Astrocyte (in vitro differentiated cells and primary cell): ENCODE results near the gene UGT1A9. TPM values are rescaled to one million over a fixed set of nuclear protein-coding genes. Genes with fewer than 3 reads are reported as not detected.

Experiments
- DNase-seq: peaks from one replicate; pipeline ENCODE4 v3.0.0-alpha.2; 2010; ENCODE audit warnings: low read depth
- FAIRE-seq: peaks from 2 replicates; lab custom pipeline; 2011; peaks lifted over from hg19 to GRCh38; lab: Jason Lieb, UNC
- H2AFZ ChIP-seq: 2 replicates; pipeline ENCODE4 v1.6.0; 2012; ENCODE audit warnings: low read depth, low read length, inconsistent platforms
- H3K27ac ChIP-seq: 2 replicates; pipeline ENCODE4 v1.5.1; 2011; ENCODE audit warnings: low read depth, low read length, inconsistent platforms
- H3K27me3 ChIP-seq: 2 replicates; pipeline ENCODE4 v1.6.0; 2011; ENCODE audit warnings: low read length, inconsistent platforms; ENCODE audit not compliant: insufficient read depth
- H3K36me3 ChIP-seq: 2 replicates; pipeline ENCODE4 v1.5.1; 2011; ENCODE audit warnings: low read length, inconsistent platforms; ENCODE audit not compliant: insufficient read depth
- H3K4me1 ChIP-seq: 2 replicates; pipeline ENCODE4 v1.5.1; 2011; ENCODE audit warnings: low read length, inconsistent platforms; ENCODE audit not compliant: insufficient read depth
- H3K4me2 ChIP-seq: 2 replicates; pipeline ENCODE4 v1.6.0; 2012; ENCODE audit warnings: low read length, inconsistent platforms
- H3K4me3 ChIP-seq: 2 replicates; pipeline ENCODE4 v1.5.1; 2011; ENCODE audit warnings: low read depth, mild to moderate bottlenecking, low read length, inconsistent platforms; ENCODE audit not compliant: insufficient read depth
- H3K79me2 ChIP-seq: 2 replicates; pipeline ENCODE4 v1.6.0; 2012; ENCODE audit warnings: mild to moderate bottlenecking, low read length, inconsistent platforms; ENCODE audit not compliant: insufficient read depth
- H3K9ac ChIP-seq: 2 replicates; pipeline ENCODE4 v1.6.0; 2012; ENCODE audit warnings: mild to moderate bottlenecking, low read length, inconsistent platforms
- H3K9me3 ChIP-seq: 2 replicates; pipeline ENCODE4 v1.5.1; 2012; ENCODE audit warnings: low read depth, mild to moderate bottlenecking, low read length, inconsistent platforms; ENCODE audit not compliant: insufficient read depth
- H4K20me1 ChIP-seq: 2 replicates; pipeline ENCODE4 v1.6.0; 2012; ENCODE audit warnings: low read length, inconsistent platforms; ENCODE audit not compliant: insufficient read depth
- H3K27ac Mint-ChIP-seq: one replicate; pipeline ENCODE4 v1.8.0; 2021; ENCODE audit warnings: mild to moderate bottlenecking, mixed read lengths; ENCODE audit not compliant: unreplicated experiment
- H3K27me3 Mint-ChIP-seq: one replicate; pipeline ENCODE4 v1.8.0; 2021; ENCODE audit warnings: low read depth, mixed read lengths; ENCODE audit not compliant: unreplicated experiment
- H3K36me3 Mint-ChIP-seq: one replicate; pipeline ENCODE4 v1.8.0; 2021; ENCODE audit warnings: low read depth, mixed read lengths; ENCODE audit not compliant: unreplicated experiment
- H3K4me1 Mint-ChIP-seq: one replicate; pipeline ENCODE4 v1.8.0; 2021; ENCODE audit warnings: low read depth, mixed read lengths; ENCODE audit not compliant: unreplicated experiment
- H3K4me3 Mint-ChIP-seq: one replicate; pipeline ENCODE4 v1.8.0; 2021; ENCODE audit warnings: mild to moderate bottlenecking, moderate library complexity, mixed read lengths; ENCODE audit not compliant: unreplicated experiment
- H3K9me3 Mint-ChIP-seq: one replicate; pipeline ENCODE4 v1.8.0; 2021; ENCODE audit warnings: mild to moderate bottlenecking, mixed read lengths; ENCODE audit not compliant: unreplicated experiment
- EZH2 ChIP-seq: IDR thresholded peaks from 2 replicates; pipeline ENCODE4 v1.6.1; 2012; ENCODE audit warnings: mild to moderate bottlenecking, low read length, inconsistent platforms; ENCODE audit not compliant: insufficient read depth
- total RNA-seq: library from RNA; stranded (reverse); gene quantifications from 2 replicates; pipeline ENCODE4 v1.2.1, GENCODE V29; 2021
- TF ChIP-seq, protein P1 (sequence below): IDR thresholded peaks from 2 replicates; pipeline ENCODE4 v1.5.1; 2011; ENCODE audit warnings: low read depth, mild to moderate bottlenecking, inconsistent platforms, low read length, moderate library complexity; ENCODE audit not compliant: insufficient read depth

UGT1A9 gene
- total RNA-seq, 1 donor from 2014 or later, result not detected

DNA sequence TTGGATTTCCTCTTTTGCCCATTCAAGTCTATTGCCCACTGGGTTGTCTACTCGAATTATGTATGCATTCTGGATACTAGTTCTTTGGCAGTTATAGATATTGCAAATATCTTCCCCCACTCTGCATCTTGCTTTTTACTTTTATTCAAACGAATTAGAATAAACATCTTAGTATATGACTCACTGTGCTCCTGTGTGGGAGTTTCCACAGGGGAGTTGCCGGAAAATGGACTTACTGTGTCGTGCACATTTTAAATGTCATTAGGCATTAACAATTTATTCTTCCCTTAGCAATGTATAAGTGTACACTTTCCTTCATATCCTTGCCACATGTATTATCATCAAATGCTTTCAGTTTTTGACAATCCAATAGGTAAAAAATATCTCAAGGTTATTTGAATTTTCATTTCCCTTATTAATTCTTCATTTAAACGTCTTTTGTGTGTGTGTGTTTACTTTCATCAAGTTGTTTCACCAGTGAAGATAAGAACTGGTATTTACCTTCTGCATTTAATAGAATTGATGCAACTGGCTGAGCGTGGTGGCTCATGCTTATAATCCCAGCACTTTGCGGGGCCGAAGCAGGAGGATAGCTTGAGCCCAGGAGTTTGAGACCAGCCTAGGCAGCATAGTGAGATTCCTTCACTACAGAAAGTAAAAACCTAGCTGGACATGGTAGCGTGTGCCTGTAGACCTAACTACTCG, 36.4 kb downstream of the UGT1A9 start:
- TF ChIP-seq, protein P1, sequence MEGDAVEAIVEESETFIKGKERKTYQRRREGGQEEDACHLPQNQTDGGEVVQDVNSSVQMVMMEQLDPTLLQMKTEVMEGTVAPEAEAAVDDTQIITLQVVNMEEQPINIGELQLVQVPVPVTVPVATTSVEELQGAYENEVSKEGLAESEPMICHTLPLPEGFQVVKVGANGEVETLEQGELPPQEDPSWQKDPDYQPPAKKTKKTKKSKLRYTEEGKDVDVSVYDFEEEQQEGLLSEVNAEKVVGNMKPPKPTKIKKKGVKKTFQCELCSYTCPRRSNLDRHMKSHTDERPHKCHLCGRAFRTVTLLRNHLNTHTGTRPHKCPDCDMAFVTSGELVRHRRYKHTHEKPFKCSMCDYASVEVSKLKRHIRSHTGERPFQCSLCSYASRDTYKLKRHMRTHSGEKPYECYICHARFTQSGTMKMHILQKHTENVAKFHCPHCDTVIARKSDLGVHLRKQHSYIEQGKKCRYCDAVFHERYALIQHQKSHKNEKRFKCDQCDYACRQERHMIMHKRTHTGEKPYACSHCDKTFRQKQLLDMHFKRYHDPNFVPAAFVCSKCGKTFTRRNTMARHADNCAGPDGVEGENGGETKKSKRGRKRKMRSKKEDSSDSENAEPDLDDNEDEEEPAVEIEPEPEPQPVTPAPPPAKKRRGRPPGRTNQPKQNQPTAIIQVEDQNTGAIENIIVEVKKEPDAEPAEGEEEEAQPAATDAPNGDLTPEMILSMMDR, result no peak
- TF ChIP-seq EZH2, result no peak
- peak overlapping the region; percentile 48 for H3K4me2 ChIP-seq
- FAIRE-seq, result peak; percentile 17

DNA sequence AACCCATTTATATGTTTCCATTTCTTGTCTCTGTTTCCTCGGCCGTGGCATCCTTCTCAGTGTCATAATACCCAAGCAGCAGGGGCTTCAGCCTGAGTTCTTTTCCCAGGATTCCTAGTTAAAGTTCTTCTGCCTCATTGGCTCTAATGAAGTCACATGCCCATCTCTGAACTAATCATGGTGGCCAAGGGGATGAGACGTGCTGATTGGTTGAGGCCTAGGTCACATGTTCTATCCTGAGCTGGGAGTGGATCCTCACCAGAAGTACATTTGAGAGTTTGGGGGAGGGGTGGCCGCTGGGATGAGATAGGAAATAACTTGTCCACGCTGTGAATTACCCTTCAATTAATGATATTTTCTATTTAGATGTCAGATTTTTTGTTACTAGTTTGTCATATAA, 37.2 kb downstream of the UGT1A9 start:
- peaks cover under 1% of the 10 kb centered on the region for H3K9me3 Mint-ChIP-seq
- DNase-seq, result no peak
- Histone ChIP-seq H3K27ac (no peak overlapping the region), H4K20me1 (no peaks in the 10 kb centered on the region), H3K4me1 (peaks cover 13% of the 10 kb centered on the region), H3K36me3 (no peaks in the 10 kb centered on the region), H3K79me2 (no peaks in the 10 kb centered on the region), H2AFZ (no peak overlapping the region), H3K9me3 (no peaks in the 10 kb centered on the region), H3K9ac (no peak overlapping the region), H3K27me3 (no peaks in the 10 kb centered on the region), H3K4me2 (no peak overlapping the region), H3K4me3 (no peak overlapping the region)
- no peak for FAIRE-seq
- H3K36me3 Mint-ChIP-seq, result no peaks in the 10 kb centered on the region
- H3K4me1 Mint-ChIP-seq, result peaks cover 7% of the 10 kb centered on the region
- TF ChIP-seq, protein P1, result no peak
- no peak for TF ChIP-seq EZH2
- H3K4me3 Mint-ChIP-seq, result no peak overlapping the region
- H3K27ac Mint-ChIP-seq, result no peak overlapping the region
- peaks cover 6% of the 10 kb centered on the region for H3K27me3 Mint-ChIP-seq

More for the DNA sequence above, 36.4 kb downstream of the UGT1A9 start:
- Histone ChIP-seq H3K4me1 (peaks cover 13% of the 10 kb centered on the region), H3K79me2 (no peaks in the 10 kb centered on the region), H3K9ac (no peak overlapping the region), H4K20me1 (no peaks in the 10 kb centered on the region), H3K9me3 (no peaks in the 10 kb centered on the region), H3K4me3 (no peak overlapping the region), H3K27ac (no peak overlapping the region), H3K36me3 (no peaks in the 10 kb centered on the region), H3K27me3 (no peaks in the 10 kb centered on the region), H2AFZ (no peak overlapping the region)
- H3K27ac Mint-ChIP-seq, result no peak overlapping the region
- H3K27me3 Mint-ChIP-seq, result peaks cover 6% of the 10 kb centered on the region
- H3K4me1 Mint-ChIP-seq, result peaks cover 7% of the 10 kb centered on the region
- no peaks in the 10 kb centered on the region for H3K9me3 Mint-ChIP-seq
- no peak overlapping the region for H3K4me3 Mint-ChIP-seq
- H3K36me3 Mint-ChIP-seq, result no peaks in the 10 kb centered on the region
- DNase-seq, result peak; percentile 59

DNA sequence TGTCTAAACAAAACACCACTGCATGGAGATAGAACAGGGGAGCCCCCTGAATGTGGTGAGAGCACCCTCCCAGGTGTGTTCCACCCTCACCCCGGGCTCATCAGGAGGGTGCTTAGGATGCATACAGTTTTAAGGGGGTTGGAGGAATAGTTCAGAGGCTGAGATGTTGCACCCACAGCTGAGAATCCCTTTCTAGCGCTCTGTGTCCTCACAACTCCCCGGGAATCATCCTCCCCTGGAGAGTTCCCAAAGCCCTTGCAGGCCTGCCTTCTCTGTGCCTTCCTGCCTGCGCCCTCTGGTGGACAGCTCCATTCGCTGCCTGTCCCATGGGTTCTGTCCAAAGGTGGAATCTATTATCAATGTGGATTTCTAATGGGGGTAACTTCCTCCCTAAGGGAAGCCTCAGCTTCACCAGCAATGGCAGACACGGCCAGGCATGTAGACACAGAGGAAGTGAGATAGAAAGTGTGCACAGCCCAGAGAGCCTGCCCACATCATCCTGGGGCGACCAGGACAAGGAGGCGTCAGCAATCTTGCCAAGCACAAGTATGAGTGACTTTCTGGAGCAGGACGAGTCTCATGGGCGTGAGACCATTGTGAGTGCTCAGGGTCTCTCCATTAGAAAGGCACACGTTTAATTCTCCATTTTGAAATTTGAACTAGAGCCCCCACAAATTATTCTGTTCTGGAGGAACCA, 39.8 kb downstream of the UGT1A9 start:
- H3K4me3 ChIP-seq, result no peak overlapping the region
- peak overlapping the region; percentile 49 for H2AFZ ChIP-seq
- no peaks in the 10 kb centered on the region for H3K27me3 ChIP-seq
- no peaks in the 10 kb centered on the region for H4K20me1 ChIP-seq
- no peaks in the 10 kb centered on the region for H3K9me3 ChIP-seq
- H3K27me3 Mint-ChIP-seq, result peaks cover 11% of the 10 kb centered on the region
- peak; percentile 23 for FAIRE-seq
- no peaks in the 10 kb centered on the region for H3K36me3 ChIP-seq
- H3K4me1 ChIP-seq, result peaks cover 10% of the 10 kb centered on the region
- no peak overlapping the region for H3K4me3 Mint-ChIP-seq
- no peaks in the 10 kb centered on the region for H3K36me3 Mint-ChIP-seq
- H3K9ac ChIP-seq, result no peak overlapping the region
- TF ChIP-seq, protein P1, result peak; percentile 92
- TF ChIP-seq EZH2, result no peak
- peak; percentile 38 for DNase-seq
- H3K27ac ChIP-seq, result no peak overlapping the region
- peaks cover 2% of the 10 kb centered on the region for H3K9me3 Mint-ChIP-seq
- H3K79me2 ChIP-seq, result no peaks in the 10 kb centered on the region
- H3K27ac Mint-ChIP-seq, result no peak overlapping the region
- no peak overlapping the region for H3K4me2 ChIP-seq
- peaks cover 1% of the 10 kb centered on the region for H3K4me1 Mint-ChIP-seq
